CD4-positive, alpha-beta T cell treated with Interleukin-1 beta for 1 hour (primary cell): ENCODE data around the gene SCART1.
"Not testable (repeated sequence)": the region's sequence is repeated elsewhere in the genome, so short reads cannot be mapped to it uniquely, and the experiment has no call there.

Experiments used
- DNase-seq, 2 donors: peaks; one replicate each; pipeline ENCODE4 v3.0.0-alpha.2; 2020 to 2022

Gene SCART1

DNA sequence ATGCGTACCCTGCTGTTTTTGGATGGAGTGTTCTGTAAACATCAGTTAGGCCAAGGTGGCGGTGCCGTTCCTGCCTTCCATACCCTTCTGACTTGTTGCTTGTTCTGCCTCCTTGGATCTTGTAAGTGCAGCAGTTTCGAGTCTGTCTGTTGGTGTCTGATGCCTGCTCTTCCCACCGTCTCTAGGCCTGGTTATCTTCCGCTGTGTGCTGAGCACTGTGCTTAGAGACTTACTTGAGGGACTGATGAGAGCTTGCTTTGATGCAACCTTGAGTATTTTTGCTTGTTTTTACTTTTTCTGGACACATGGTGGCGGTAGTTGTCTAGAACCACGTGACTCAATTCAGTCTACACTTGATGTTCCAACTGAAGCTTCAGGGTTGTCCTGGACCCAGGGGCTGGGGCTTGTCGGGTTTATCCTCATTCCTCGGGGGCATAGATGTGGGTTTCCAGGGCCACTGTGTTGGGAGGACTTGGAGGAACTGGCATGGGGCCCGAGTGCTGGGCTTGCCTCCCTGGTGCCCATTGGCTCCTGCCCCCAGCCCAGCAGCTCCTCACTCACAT is 15.0 kb upstream of the SCART1 start:
- DNase-seq = peak in 1 of 2 donors; percentile 49

- no peak for DNase-seq
These were observed 14.0 kb upstream of the SCART1 start for GRCh38 chr10:133439517-133440461.

- no peak for DNase-seq
These were observed 13.0 kb upstream of the SCART1 start for GRCh38 chr10:133440633-133441285.

GRCh38 chr10:133441356-133441755 is 12.4 kb upstream of the SCART1 start:
- not testable (repeated sequence) for DNase-seq

GRCh38 chr10:133441780-133442179 is 12.0 kb upstream of the SCART1 start:
- DNase-seq = no peak

DNA sequence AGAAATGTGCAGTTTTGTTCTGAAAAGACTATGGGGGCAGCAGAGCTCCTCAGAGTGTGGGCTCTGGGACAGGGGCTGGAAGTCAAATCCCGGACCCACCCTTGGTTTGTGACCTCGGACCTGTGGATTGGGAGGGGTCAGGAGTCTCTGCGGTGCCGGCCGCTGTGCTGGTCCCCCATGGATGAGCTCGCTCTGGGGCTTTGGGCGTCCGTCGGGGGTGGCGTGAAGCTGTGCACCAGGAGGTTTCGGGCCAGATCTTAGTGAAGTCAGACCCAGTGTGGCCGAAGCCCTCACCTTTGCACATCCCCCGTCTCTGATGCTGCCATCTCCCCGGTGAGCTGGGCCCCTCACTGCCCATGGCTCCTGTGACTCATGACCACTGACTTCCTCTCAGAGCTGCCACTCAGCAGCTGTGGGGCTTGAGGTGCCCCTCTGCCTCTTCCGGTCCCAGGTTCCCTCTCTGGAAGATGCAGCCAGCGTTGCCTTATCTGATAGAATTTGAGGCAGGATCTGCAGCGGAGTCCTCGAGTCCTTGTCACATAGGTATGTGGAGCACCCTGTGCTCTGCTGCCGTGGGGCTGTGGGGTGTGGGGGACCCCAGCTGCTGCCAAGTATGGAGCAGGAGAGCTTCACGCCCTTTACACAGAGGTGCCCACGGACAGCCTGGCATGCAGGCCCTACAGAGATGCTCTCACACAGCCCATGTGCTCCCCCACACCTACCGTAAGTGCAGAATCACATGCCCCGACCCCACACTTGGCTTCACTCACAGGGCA is 11.4 kb upstream of the SCART1 start:
- peak in 1 of 2 donors; percentile 31 for DNase-seq

DNA sequence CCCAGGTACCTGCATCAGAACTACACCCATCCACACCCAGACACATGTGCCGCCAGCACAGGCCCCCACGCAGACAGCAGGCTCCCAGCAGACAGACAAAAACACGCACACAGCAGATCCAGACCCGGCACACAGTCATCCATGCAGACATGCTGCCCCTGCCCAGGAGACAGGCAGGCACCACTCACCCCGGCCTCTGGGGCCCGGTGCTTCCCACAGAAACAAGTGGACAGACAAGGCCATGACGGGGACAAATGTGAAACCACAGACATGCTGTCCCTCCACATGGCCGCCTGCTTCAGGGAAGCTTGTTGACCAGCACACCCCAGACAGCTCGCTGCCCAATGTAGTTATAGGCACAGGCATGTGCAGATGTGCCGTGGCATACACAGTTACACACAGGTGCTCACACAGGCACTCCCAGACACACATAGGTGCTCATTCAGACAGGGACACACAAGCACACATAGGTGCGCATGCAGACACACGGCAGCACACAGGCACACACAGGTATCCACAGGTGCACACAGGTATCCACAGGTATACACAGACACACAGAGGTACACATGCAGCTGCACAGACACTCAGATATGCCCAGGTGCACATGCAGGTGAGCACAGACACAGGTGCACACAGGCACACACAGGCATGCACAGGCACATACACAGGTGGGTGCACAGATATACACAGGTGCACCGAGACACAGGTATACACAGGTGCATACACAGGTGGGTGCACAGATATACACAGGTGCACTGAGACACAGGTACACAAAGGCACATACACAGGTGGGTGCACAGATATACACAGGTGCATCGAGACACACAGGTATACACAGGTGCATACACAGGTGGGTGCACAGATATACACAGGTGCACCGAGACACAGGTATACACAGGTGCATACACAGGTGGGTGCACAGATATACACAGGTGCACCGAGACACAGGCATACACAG is 10.5 kb upstream of the SCART1 start:
- DNase-seq = no peak

- no peak for DNase-seq
These were observed 9.1 kb upstream of the SCART1 start for GRCh38 chr10:133444342-133445267.

DNA sequence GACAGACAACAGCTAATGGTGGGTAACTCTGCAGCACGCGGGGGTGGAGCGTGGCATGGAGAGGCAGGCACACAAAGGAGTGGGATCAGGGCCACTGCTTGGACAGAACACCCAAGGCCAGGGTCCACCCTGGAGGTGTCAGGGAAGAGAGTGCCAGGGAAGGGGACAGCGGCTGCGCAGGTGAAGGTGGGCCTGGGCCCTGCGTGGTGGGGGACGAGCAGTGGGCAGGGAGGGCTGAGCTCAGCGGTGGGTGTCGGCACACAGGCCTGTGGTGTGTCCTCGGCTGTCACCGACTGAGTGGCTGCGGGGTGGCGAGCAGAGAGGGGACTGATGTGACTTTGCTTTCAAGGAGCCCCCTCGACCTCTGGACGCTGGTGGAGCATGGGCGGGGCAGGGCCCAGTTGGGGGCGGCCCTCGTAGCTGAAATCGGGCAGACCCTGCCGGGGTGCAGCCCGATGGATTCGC is 8.4 kb upstream of the SCART1 start:
- no peak for DNase-seq

DNA sequence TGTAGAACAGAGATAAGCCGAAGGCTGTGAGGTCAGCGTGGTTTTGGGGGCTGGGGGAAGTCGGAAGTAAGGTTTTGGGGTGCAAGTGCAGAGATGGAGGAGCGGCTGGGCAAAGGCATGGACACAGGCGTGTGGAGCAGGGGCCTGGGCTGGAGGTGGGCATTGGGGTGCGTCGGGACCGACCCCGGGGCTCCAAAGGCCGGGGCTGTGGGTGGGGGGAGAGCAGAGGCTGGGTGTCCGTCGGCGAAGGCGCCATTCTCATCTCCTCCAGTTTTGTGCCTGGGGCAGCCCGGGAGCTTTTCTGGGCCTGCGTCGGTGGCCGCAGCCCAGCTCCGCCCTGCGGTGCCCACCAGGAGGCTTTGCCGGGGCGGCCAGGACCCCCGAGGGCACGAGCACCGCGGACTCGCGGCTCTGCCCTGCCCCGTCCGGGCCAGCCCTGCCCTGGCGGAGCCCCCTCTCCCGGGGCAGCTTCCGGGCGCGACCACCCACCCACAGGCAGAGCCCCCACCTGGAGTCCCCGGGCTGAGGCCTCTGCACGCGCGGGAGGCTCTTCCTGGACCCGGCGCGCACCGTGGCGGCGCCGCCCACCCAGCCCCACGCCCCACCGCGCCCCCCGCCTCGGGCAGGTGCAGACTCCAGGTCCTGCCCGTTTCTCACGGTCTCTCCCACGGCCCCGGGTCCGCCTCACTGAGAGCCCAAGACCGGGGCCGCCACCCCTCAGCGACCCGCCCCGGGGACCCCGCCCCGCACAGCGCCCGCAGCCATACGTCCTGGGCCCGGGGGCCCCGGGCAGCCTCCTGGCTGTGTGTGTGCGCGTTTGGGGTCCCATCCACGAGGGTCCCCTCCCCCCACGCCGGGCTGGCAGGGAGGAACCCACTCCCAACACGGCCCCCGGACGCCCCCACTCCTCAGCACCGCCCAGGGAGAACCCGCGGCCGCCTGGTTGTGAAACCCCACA is 7.7 kb upstream of the SCART1 start:
- DNase-seq = no peak

DNA sequence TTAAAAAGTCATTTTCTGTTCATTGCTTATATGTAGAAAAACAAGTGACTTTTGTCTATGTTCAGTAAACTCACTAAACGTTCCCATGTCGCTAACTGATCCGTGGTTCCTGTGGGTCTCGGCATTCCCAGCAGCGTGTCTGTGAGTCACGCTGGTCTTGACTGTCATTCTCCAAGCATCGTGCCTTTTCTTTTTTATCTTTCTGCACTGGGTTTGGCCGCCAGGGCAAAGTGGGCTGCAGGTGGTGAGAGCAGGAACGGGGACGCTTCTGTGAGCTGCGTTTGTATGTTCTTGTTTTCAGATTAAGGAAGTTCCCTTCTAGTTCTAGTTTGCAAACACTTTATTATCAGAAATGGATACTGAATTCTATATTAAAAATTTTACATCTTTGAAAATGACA is 6.8 kb upstream of the SCART1 start:
- DNase-seq = no peak

DNA sequence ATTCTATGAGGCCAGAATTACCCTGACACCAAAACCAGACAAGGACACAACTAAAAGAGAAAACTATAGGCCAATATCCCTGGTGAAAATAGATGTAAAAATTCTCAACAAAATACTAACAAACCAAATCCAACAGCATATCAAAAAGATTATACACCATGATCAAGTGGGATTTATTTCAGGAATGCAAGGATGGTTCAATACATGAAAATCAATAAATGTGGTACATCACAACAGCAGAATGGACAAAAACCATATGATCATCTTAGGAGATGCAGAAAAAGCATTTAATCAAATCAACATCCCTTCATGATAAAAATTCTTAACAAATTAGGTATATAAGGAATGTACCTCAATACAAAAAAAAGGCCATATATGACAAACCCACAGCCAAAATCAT is 5.6 kb upstream of the SCART1 start:
- DNase-seq = no peak

- DNase-seq = no peak
These were observed 2.4 kb upstream of the SCART1 start for GRCh38 chr10:133451346-133451745.

GRCh38 chr10:133452453-133452852 is 1.3 kb upstream of the SCART1 start:
- DNase-seq = no peak

DNA sequence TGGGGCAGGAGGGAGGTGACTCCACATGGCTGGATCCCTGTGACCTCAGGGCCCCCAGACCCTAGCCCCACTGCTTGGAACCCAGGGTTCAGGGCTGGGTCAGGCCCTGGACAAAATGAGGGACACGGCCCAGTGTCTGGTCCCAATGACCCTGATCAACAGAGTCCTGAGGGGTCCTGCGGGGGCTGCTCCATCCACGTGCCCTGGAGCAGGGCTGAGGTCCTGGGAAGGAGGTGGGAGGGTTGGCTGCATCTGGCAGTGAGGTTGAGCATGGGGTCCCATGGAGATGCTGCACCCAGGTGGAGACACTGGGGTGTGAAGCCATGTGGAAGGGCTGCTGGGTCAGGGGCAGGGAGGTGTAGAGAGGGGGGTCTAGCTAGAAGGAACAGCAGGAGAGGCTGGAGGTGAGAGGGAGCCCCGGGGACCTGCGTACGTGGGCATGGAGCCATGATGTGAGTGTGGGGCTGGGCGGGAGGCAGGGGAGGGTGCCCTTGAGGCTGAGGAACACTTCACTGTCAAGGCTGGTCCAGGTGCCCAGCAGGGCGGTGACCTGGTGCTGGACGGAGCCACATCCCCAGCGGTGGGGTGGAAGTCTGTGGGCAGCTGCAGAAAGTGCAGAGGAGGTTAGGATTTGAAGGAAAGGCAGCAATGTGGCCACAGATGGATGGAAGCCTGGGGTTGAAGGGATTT is 604 bp downstream of the SCART1 start:
- DNase-seq = no peak

DNA sequence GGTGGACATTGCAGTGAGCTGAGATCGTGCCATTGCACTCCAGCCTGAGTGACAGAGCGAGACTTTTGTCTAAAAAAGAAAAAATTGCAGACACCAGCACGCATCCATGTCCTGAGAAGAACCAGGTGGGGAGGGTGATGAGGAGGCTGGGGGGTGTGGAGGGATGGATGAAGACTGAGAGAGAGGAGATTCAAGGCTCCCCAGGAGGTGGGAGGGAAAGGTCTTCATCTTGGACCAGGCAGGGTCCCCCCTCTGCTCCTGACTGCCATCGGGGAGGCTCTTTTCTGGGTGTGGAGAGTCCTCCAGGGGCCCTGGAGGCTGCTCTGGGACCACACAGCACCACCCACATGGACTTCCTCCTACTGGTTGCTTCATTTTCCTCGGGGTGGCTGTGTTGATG is 1.5 kb downstream of the SCART1 start:
- no peak for DNase-seq

DNA sequence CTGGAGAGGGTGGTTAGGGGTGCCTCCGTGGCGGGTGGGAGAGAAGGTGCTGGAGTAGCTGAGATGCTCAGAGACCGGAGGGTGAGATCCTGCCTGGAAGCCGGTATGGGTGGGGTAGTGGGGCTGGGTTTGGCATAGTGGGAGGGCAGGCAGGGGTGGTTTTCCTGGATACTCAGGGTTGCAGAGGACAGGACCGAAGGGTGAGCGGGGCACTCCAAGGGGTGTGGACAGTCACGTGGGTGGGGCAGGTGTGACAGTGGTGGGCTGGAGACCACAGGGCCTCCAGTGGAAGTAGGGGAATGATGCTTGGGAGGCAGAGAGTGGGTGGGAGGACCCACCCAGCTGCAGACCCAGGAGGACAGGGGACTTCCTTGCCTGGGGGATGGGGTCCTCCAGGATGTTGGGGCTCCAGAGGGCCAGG is 1.9 kb downstream of the SCART1 start:
- no peak for DNase-seq

DNA sequence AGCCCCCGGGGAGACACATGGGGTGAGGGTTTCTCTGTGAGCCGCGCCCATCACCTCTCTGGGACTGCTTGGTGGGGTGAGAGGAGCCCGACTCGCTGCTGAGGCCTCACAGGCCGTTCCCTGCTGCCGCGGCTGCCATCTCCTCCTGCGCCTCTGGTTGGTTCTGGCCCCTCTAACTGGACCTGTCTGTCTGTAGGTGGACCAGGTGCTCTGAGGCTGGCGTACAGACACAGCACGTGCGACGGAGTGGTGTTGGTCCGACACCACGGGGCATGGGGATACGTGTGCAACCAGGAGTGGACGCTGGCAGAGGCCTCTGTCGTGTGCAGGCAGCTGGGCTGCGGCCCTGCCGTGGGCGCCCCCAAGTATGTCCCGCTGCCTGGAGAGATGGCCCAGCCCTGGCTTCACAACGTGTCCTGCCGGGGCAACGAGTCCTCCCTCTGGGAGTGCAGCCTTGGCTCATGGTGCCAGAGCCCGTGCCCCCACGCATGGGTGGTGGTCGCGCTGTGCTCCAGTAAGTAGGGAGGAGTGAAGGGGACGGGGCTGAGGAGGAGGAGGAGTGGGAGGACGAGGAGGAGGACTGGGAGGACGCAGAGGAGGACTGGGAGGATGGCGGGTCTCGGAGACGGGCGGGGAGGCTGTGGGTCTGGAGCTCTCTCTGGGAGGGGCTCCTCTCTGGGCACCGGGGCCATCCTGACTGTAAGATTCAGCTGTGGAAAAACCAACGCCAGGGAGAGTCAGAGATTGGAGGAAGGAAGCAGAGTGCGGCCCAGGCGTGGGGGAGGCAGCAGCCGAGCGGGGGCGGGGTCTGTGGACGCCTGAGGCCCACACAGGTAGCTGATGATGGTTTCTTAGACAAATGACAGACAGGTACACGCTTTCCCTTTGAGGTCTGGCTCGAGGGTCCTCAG is 2.6 kb downstream of the SCART1 start:
- no peak for DNase-seq
